ENCODE measurements around the gene MTARC1.

DNA sequence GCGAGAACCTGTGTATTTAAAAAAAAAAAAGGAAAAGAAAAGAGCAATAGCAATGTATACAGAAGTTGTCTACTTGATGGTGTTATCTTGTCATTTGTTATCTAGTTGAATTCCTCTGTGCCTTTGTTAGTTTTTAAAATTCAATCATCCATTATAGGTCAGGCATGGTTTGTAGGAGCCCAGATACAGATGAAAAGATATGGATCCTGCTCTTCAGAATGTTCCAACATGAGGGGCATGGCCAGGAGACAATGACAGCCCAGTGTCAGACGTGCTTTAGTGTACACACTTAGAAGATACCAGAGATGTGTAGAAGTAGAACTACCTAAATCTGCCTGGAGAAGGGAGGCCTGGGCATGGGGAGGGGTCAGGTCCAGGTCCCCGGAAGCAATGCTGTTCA lies 22.0 kb upstream of the MTARC1 start:
- TF ChIP-seq, protein P1, sequence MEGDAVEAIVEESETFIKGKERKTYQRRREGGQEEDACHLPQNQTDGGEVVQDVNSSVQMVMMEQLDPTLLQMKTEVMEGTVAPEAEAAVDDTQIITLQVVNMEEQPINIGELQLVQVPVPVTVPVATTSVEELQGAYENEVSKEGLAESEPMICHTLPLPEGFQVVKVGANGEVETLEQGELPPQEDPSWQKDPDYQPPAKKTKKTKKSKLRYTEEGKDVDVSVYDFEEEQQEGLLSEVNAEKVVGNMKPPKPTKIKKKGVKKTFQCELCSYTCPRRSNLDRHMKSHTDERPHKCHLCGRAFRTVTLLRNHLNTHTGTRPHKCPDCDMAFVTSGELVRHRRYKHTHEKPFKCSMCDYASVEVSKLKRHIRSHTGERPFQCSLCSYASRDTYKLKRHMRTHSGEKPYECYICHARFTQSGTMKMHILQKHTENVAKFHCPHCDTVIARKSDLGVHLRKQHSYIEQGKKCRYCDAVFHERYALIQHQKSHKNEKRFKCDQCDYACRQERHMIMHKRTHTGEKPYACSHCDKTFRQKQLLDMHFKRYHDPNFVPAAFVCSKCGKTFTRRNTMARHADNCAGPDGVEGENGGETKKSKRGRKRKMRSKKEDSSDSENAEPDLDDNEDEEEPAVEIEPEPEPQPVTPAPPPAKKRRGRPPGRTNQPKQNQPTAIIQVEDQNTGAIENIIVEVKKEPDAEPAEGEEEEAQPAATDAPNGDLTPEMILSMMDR (IDR thresholded peaks at IDR 0.05): no peak
- TF ChIP-seq POLR2AphosphoS5 (IDR thresholded peaks at IDR 0.05): no peak

Measured in esophagus muscularis mucosa (tissue), 3 donors.